WTC11 (cell line): ENCODE measurements around the gene SH2D6.

Experiments
- HMGA2 ChIP-seq: fragments of 250-450 bp; sonication (Bioruptor Pico); IDR thresholded peaks from 2 replicates; pipeline ENCODE4 v1.4.0; 2021; ENCODE audit warnings: mild to moderate bottlenecking, moderate library complexity
- JAZF1 ChIP-seq: fragments of 250-450 bp; sonication (Bioruptor Pico); IDR thresholded peaks from 2 replicates; pipeline ENCODE4 v1.9.0; 2021; ENCODE audit warnings: moderate library complexity, mild to moderate bottlenecking, inconsistent platforms
- MXD4 ChIP-seq: fragments of 250-450 bp; sonication (Bioruptor Pico); IDR thresholded peaks from 2 replicates; pipeline ENCODE4 v1.8.0; 2021; ENCODE audit warnings: mild to moderate bottlenecking, moderate library complexity, borderline replicate concordance
- NR2C2 ChIP-seq: sonication (generic); formaldehyde crosslinking; IDR thresholded peaks from 2 replicates; pipeline ENCODE4 v1.8.0; 2022; ENCODE audit warnings: mild to moderate bottlenecking, missing genetic modification reagents
- RELA ChIP-seq: sonication (generic); formaldehyde crosslinking; IDR thresholded peaks from 2 replicates; pipeline ENCODE4 v1.8.1; 2022; ENCODE audit warnings: missing genetic modification reagents, mild to moderate bottlenecking, borderline replicate concordance
- ZNF232 ChIP-seq: sonication (generic); formaldehyde crosslinking; IDR thresholded peaks from 2 replicates; pipeline ENCODE4 v1.8.0; 2022; ENCODE audit warnings: mild to moderate bottlenecking, missing genetic modification reagents
- TF ChIP-seq, protein P1 (sequence below): fragments of 200-600 bp; IDR thresholded peaks from 2 replicates; pipeline ENCODE4 v1.8.0; 2022; ENCODE audit warnings: antibody characterized with exemption
- TF ChIP-seq, protein P2 (sequence below): fragments of 250-450 bp; sonication (Bioruptor Pico); conservative IDR thresholded peaks from 2 replicates; pipeline ENCODE4 v1.9.0; 2021; ENCODE audit warnings: mild to moderate bottlenecking

DNA sequence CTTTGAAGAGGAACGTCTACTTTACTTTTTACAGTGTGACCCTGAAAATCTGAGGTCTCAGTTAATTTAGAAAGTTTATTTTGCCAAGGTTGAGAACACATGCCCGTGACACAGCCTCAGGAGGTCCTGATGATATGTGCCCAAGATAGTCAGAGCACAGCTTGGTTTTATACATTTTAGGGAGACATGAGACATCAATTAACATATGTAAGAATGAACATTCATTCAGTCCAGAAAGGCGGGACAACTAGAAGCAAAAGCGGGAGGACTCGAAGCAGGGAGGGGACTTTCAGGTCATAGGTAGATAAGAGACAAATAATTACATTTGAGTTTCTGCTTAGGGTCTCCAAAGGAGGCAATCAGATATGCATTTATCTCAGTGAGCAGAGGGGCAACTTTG, 40.3 kb upstream of the SH2D6 start:
- TF ChIP-seq JAZF1 (CRISPR knock-in tag): no peak
- no peak for TF ChIP-seq RELA (CRISPR knock-in tag)
- TF ChIP-seq, protein P1, sequence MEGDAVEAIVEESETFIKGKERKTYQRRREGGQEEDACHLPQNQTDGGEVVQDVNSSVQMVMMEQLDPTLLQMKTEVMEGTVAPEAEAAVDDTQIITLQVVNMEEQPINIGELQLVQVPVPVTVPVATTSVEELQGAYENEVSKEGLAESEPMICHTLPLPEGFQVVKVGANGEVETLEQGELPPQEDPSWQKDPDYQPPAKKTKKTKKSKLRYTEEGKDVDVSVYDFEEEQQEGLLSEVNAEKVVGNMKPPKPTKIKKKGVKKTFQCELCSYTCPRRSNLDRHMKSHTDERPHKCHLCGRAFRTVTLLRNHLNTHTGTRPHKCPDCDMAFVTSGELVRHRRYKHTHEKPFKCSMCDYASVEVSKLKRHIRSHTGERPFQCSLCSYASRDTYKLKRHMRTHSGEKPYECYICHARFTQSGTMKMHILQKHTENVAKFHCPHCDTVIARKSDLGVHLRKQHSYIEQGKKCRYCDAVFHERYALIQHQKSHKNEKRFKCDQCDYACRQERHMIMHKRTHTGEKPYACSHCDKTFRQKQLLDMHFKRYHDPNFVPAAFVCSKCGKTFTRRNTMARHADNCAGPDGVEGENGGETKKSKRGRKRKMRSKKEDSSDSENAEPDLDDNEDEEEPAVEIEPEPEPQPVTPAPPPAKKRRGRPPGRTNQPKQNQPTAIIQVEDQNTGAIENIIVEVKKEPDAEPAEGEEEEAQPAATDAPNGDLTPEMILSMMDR: no peak
- TF ChIP-seq NR2C2: no peak
- TF ChIP-seq ZNF232 (CRISPR knock-in tag): no peak
- TF ChIP-seq, protein P2, sequence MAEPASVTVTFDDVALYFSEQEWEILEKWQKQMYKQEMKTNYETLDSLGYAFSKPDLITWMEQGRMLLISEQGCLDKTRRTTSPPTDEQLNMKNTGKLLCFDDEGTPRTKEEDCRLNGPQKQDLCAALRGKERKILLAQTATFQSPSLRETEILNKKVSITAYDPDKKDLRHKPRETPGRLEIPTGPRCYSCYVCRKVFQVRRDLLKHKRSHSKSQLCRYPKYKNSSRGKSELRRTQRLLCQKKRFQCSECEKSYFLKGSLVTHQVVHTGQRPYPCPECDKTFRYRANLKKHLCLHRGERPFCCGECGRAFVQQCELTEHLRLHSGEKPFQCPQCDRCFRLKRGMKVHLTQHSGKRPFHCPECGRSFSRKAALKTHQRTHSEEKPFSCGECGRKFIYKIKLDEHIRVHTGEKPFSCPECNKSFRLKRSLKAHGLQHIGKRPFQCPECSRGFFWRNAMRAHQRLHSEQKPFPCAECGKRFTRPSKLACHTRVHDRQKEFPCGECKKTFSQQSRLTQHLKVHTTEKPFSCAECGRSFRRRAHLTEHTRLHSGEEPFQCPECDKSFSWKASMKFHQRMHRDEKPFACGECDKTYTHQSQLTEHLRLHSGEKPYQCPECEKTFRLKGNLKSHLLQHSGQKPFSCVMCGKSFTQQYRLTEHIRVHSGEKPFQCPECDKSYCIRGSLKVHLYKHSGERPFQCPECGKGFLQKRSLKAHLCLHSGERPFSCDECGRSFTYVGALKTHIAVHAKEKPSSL (CRISPR knock-in tag): no peak
- no peak for TF ChIP-seq HMGA2 (CRISPR knock-in tag)
- TF ChIP-seq MXD4 (CRISPR knock-in tag): no peak
